HFF-Myc (cell line): Measurements from ENCODE around the gene LIN52.
A peak's percentile ranks its signal among the peaks of the same experiment; 100 is the strongest.

Experiments used
- DNase-seq: peaks from one replicate; pipeline ENCODE4 v3.0.0-alpha.2; 2011; ENCODE audit warnings: low read depth; ENCODE audit errors: extremely low read depth
- H3K4me3 ChIP-seq: replicated peaks from 2 replicates; pipeline ENCODE4 v1.5.1; 2011; ENCODE audit warnings: low read depth, mild to moderate bottlenecking, control low read depth, low read length
- CTCF ChIP-seq: IDR thresholded peaks from 2 replicates; pipeline ENCODE4 v1.5.1; 2012; ENCODE audit warnings: mild to moderate bottlenecking, low read depth, low read length, control low read depth; ENCODE audit errors: missing control alignments

LIN52 gene

GRCh38 chr14:74080820-74081460 lies 3.8 kb upstream of the LIN52 start:
- H3K4me3 ChIP-seq: no peak overlapping the region
- no peak for TF ChIP-seq CTCF

GRCh38 chr14:74081491-74081890 lies 3.3 kb upstream of the LIN52 start:
- H3K4me3 ChIP-seq: no peak overlapping the region
- no peak for DNase-seq
- TF ChIP-seq CTCF: no peak

More at GRCh38 chr14:74080820-74081460, 3.8 kb upstream of the LIN52 start:
- DNase-seq: no peak

GRCh38 chr14:74083161-74083560 lies 1.6 kb upstream of the LIN52 start:
- peak overlapping the region; percentile 85; the same call in 1 of the 2 replicates for H3K4me3 ChIP-seq
- TF ChIP-seq CTCF: no peak
- no peak for DNase-seq

- no peak for TF ChIP-seq CTCF
- no peak for DNase-seq
- H3K4me3 ChIP-seq: peak overlapping the region; percentile 85
Observed at GRCh38 chr14:74083784-74084276, 926 bp upstream of the LIN52 start.

- DNase-seq: no peak
- peak overlapping the region; percentile 85 for H3K4me3 ChIP-seq
- TF ChIP-seq CTCF: no peak
Observed at GRCh38 chr14:74085047-74085637, 386 bp downstream of the LIN52 start.

GRCh38 chr14:74085828-74086227 lies 1.1 kb downstream of the LIN52 start:
- H3K4me3 ChIP-seq: peak overlapping the region; percentile 85
- TF ChIP-seq CTCF: no peak
- no peak for DNase-seq
